Measurements from ENCODE around the gene DACH1. TPM values are rescaled to one million over a fixed set of nuclear protein-coding genes. Genes with fewer than 3 reads are reported as not detected.

Gene DACH1
- total and polyA plus RNA-seq, 9 of the 15 experiments (the other 6 are each of a cell fraction or from before 2014, with no cell fraction given): 0.04 to 0.07 (median 0.04) TPM; not detected in 2

- POLR2A ChIA-PET: no interaction called here
Observed at GRCh38 chr13:71695662-71696061, 171.3 kb downstream of the DACH1 start.

More at GRCh38 chr13:71695662-71696061, 171.3 kb downstream of the DACH1 start:
- TF ChIP-seq RBM22 (IDR thresholded peaks at IDR 0.05; ENCODE audit: low read depth, low read length, poor library complexity, severe bottlenecking) (no peak), NONO (IDR thresholded peaks at IDR 0.05; ENCODE audit: low read depth in 2 of 2, low read length in 1 of 2) (no peak), ZNF76 (CRISPR knock-in tag; IDR thresholded peaks at IDR 0.05; ENCODE audit: borderline replicate concordance) (no peak), ZNF280B (CRISPR knock-in tag; IDR thresholded peaks at IDR 0.05) (no peak), SP1 (CRISPR knock-in tag; IDR thresholded peaks at IDR 0.05) (no peak), ZNF445 (CRISPR knock-in tag; IDR thresholded peaks at IDR 0.05; ENCODE audit: low read depth) (no peak), GATA2 (CRISPR knock-in tag; IDR thresholded peaks at IDR 0.05) (no peak)
- Histone ChIP-seq H2AFZ (ENCODE audit: low read depth, low read length) (no peak overlapping the region), H4K20me1 (replicated peaks; ENCODE audit: control insufficient read depth, insufficient read depth, low read length) (no peaks in the 10 kb centered on the region), H3K27ac (ENCODE audit: extremely low read depth, low read depth, low read length) (no peak overlapping the region), H3K9ac (ENCODE audit: insufficient read depth in 1 of 2, low read depth in 2 of 2, low read length in 2 of 2) (no peak overlapping the region), H3K79me2 (ENCODE audit: control insufficient read depth, insufficient read depth, low read length) (no peaks in the 10 kb centered on the region), H3K4me2 (ENCODE audit: insufficient read depth, low read length) (no peak overlapping the region), H3K9me1 (ENCODE audit: control insufficient read depth, insufficient read depth, low read length) (no peaks in the 10 kb centered on the region), H3K27me3 (ENCODE audit: control insufficient read depth in 2 of 2, insufficient read depth in 2 of 2, low read length in 2 of 2) (no peaks in the 10 kb centered on the region), H3K4me3 (no peak overlapping the region), H3K9me3 (replicated peaks; ENCODE audit: control insufficient read depth, insufficient read depth, low read depth, low read length) (no peaks in the 10 kb centered on the region), H3K4me1 (replicated peaks in 1 of 2; ENCODE audit: control insufficient read depth in 2 of 2, insufficient read depth in 2 of 2, low read length in 2 of 2) (no peaks in the 10 kb centered on the region), H3K36me3 (ENCODE audit: control insufficient read depth, insufficient read depth, low read length) (no peaks in the 10 kb centered on the region)
- intact Hi-C loops (cut with micrococcal nuclease): no loop called here
- no TSS peak for BruUV-seq (replicated peaks)
- 0% methylated on average over 1 of the region's 1 CpG for WGBS (ENCODE audit: insufficient coverage, low coverage, missing lambda C conversion rate)
- in situ Hi-C loops (cut with MboI): no loop called here
- CTCF ChIA-PET (ENCODE audit: low intra/inter-chr PET ratio): no interaction called here
- FAIRE-seq (no peak), ATAC-seq (no peak), DNase-seq (ENCODE audit: extremely low read depth in 1 of 4, low spot score in 3 of 4) (no peak)

Data from K562 (cell line).